LNCAP (cell line): Measurements from ENCODE around the gene DNAJC27.
A peak's percentile ranks its signal among the peaks of the same experiment; 100 is the strongest.

ENCODE experiments used
- TF ChIP-seq, protein P1 (sequence below): fragments of 450-650 bp; IDR thresholded peaks from 2 replicates; pipeline ENCODE4 v1.5.1; 2017; ENCODE audit warnings: mild to moderate bottlenecking

The DNAJC27 gene

DNA sequence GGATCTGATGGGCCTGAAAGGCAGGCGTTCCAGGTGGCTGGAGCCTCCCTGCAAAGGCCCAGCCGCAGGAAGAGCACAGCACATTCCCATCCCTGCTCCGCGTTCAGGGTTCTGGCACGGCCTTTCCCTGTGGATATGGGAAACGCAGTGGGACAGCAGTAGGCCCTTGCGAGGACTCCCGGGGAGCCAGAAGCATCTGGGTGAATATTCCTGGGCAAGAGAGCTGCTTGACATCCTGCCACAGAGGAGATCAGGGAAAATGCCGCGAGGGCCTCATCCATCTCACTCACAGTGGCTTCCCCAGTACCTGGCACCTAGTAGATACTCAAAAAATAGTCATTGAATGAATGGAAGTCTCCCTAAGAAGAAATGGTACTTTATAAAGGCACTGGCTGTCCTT is 48.6 kb downstream of the DNAJC27 start:
- TF ChIP-seq, protein P1, sequence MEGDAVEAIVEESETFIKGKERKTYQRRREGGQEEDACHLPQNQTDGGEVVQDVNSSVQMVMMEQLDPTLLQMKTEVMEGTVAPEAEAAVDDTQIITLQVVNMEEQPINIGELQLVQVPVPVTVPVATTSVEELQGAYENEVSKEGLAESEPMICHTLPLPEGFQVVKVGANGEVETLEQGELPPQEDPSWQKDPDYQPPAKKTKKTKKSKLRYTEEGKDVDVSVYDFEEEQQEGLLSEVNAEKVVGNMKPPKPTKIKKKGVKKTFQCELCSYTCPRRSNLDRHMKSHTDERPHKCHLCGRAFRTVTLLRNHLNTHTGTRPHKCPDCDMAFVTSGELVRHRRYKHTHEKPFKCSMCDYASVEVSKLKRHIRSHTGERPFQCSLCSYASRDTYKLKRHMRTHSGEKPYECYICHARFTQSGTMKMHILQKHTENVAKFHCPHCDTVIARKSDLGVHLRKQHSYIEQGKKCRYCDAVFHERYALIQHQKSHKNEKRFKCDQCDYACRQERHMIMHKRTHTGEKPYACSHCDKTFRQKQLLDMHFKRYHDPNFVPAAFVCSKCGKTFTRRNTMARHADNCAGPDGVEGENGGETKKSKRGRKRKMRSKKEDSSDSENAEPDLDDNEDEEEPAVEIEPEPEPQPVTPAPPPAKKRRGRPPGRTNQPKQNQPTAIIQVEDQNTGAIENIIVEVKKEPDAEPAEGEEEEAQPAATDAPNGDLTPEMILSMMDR = no peak

DNA sequence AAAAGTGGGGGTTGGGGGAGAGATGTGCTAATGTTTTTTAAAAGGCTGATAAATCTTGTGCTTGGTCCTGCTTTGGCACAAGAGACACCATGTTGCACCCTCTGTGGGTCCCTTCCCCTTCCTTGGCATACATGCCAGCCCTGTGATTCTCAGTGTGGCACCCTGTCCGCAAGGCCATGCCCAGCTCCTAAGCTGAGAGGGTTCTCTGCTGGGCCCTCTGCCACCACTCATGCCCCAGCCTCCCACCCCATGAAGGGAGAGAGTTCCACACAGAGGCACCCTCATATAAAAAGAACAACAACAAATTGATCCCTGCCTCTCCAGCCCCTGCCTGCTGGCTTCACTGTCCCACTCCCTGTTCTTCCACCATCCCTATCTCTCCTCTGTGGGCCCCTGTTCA is 49.2 kb downstream of the DNAJC27 start:
- TF ChIP-seq, protein P1 = no peak

DNA sequence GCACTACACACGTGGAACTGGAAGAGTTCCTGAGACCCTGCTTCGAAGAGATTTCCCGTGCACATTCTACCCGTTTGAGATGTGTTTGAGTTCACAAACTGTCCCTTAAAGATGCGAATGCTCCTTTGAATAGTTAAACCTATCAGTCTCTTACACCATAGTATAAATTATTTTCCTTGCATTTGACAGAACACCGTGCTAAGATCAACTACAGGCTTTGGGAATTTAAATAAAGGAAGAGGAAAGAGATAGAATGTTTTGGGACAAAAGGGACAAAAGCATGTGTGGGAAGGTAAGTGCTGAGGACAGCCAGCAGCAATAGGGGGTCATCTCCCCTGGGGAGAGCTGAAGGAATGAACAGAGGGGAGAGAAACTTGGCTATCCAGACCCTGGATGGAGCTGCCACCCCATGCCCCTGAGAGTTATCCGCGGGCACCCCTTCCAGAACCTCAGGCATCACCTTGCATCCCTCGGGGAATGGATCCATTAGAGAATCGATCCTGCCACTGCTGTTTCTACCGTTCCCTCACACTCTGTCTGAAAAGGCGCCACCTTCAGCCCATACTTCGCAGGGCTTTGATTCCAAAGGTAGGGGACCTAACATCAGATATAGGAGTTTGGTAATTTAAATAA is 50.8 kb downstream of the DNAJC27 start:
- TF ChIP-seq, protein P1 = peak; percentile 33; the same call in 1 of the 2 replicates

DNA sequence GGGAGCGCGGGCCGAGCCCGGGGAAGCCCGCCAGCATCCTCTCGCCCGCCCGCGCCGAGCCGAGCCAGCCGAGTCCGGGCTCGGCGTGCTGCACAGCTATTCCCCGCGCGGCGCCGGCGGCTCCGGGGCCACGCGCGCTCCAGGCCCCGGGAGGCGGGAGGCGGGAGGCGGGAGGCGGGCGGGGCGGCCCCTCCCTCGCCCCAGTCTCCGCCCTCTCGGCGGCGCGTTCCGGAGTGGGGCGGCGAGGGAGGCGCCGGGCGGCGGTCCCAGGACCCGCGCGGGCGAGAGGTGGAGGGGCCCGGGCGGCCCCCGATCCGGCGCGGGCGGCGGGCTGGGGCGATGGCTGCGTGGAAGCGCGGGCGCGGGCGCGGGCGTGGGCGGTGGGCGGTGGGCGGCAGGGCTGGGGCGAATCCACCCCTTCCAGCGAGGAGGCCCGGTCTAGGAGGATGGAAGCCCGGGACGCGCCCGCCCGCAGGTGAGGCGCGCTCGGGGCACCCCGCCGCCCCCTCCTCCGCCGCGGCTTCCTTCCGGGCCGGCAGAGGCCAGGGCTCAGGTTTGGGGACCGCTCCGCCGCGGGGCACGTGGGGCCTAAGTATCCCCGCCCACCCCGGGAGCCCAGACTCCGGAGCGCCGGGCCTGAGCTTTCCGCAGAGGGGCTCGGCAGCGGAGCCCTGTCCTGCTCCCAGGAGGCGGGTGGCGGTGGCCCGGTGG is 51.5 kb downstream of the DNAJC27 start, which contains the start of gene ADCY3:
ADCY3 (minus strand) TSS at position 140 of the 711 bp plus-strand sequence. CDS start 1,250 bp downstream, outside the sequence.
- TF ChIP-seq, protein P1 = no peak

- TF ChIP-seq, protein P1 = no peak
These were observed 52.2 kb downstream of the DNAJC27 start for GRCh38 chr2:24919506-24920097.

DNA sequence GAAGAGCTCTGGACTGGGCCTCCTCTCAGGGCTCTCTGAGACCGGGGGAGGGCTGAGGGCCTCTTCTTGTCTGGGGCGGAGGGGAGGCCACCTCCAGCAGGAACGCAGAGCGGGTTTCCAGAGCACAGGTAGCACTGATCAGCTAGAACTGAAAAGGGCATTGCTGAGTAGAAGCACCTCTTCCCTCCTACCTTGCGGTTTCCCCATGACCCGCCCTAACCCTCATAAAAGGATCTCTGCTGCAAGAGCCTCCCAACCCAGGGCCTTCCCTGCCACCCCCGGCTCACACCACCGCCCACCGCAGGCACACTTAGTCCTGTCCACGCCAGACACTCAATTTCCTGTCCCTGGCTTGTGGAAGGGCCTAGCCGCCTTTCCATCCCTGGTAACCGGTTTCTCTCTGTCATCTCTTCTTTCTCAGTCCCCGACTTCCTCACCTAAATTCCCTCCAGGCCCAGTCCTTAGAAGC is 52.7 kb downstream of the DNAJC27 start:
- TF ChIP-seq, protein P1 = no peak

GRCh38 chr2:24918326-24919036 is 53.3 kb downstream of the DNAJC27 start:
- TF ChIP-seq, protein P1 = no peak
